SK-N-SH (cell line): ENCODE data around the gene SETD3. TPM values are rescaled to one million over a fixed set of nuclear protein-coding genes. Genes with fewer than 3 reads are reported as not detected.

Source experiments
- CTCF ChIA-PET: fragments of 300-600, 350-600 bp; formaldehyde crosslinking; extraction: SDS; loops from one replicate; lab custom pipeline; 2021; lab: Yijun Ruan, JAX
- POLR2A ChIA-PET: fragments of 350-600 bp; sonication (Branson Sonifier 250); formaldehyde crosslinking; extraction: SDS; loops from one replicate; lab custom pipeline; 2020; ENCODE audit warnings: antibody characterized with exemption, inconsistent platforms; lab: Yijun Ruan, JAX
- DNase-seq: peaks from one replicate; pipeline ENCODE4 v3.0.0; 2012
- H2AFZ ChIP-seq: fragments of 200-600 bp; sonication (generic); 2 replicates; pipeline ENCODE4 v1.8.1; 2016; ENCODE audit warnings: antibody characterized with exemption, mild to moderate bottlenecking, low read depth
- H3F3A ChIP-seq: fragments of 200-600 bp; sonication (generic); replicated peaks from 2 replicates; pipeline ENCODE3; 2016; ENCODE audit warnings: antibody characterized with exemption, mild to moderate bottlenecking; ENCODE audit not compliant: insufficient read depth
- H3K27ac ChIP-seq, 2 experiments: fragments of 200-500 bp in 1 of 2; fragments of 200-600 bp in 1 of 2; sonication (Bioruptor generic) in 1 of 2; sonication (generic), shearing (Covaris generic) in 1 of 2; 2 replicates each; pipeline versions ENCODE4 v1.5.1 to v1.6.1; 2014 to 2016; ENCODE audit warnings: low read depth in 2 of 2, inconsistent platforms in 1 of 2, low read length in 1 of 2, mild to moderate bottlenecking in 1 of 2, mixed read lengths in 1 of 2
- H3K27me3 ChIP-seq: fragments of 200-600 bp; sonication (generic), shearing (Covaris generic); 2 replicates; pipeline ENCODE4 v1.6.1; 2016; ENCODE audit warnings: mixed run types; ENCODE audit not compliant: insufficient read depth
- H3K36me3 ChIP-seq, 2 experiments: fragments of 200-500 bp in 1 of 2; fragments of 200-600 bp in 1 of 2; sonication (Bioruptor generic) in 1 of 2; sonication (generic) in 1 of 2; replicated peaks in 1 of 2; 2 replicates each; pipeline versions ENCODE3 to v1.5.1; 2014 to 2016; ENCODE audit warnings: low read length in 1 of 2, mild to moderate bottlenecking in 1 of 2; ENCODE audit not compliant: insufficient read depth in 2 of 2, control insufficient read depth in 1 of 2
- H3K4me1 ChIP-seq, 2 experiments: fragments of 200-500 bp in 1 of 2; fragments of 200-600 bp in 1 of 2; sonication (Bioruptor generic) in 1 of 2; sonication (generic), shearing (Covaris generic) in 1 of 2; 2 replicates each; pipeline versions ENCODE4 v1.5.1 to v1.6.1; 2014 to 2016; ENCODE audit warnings: low read depth in 1 of 2, low read length in 1 of 2, mixed run types in 1 of 2; ENCODE audit not compliant: insufficient read depth in 2 of 2, control insufficient read depth in 1 of 2
- H3K4me2 ChIP-seq: fragments of 200-600 bp; sonication (generic), shearing (Covaris generic); 2 replicates; pipeline ENCODE4 v1.6.1; 2017; ENCODE audit warnings: mixed run types
- H3K4me3 ChIP-seq, 2 experiments: fragments of 200-500 bp in 1 of 2; fragments of 200-600 bp in 1 of 2; sonication (Bioruptor generic) in 1 of 2; sonication (generic), shearing (Covaris generic) in 1 of 2; 2 replicates each; pipeline versions ENCODE4 v1.5.1 to v1.8.1; 2014 to 2016; ENCODE audit warnings: low read depth in 2 of 2, inconsistent platforms in 1 of 2, low read length in 1 of 2, mild to moderate bottlenecking in 1 of 2, mixed read lengths in 1 of 2, moderate library complexity in 1 of 2
- H3K79me2 ChIP-seq: fragments of 200-600 bp; sonication (generic); 2 replicates; pipeline ENCODE4 v1.8.1; 2017; ENCODE audit warnings: mild to moderate bottlenecking; ENCODE audit not compliant: insufficient read depth
- H3K9ac ChIP-seq: fragments of 200-600 bp; sonication (generic); 2 replicates; pipeline ENCODE4 v1.6.1; 2017; ENCODE audit warnings: mixed run types
- H3K9me2 ChIP-seq: fragments of 200-600 bp; sonication (generic); 2 replicates; pipeline ENCODE4 v1.6.1; 2017; ENCODE audit warnings: mixed run types
- H3K9me3 ChIP-seq: fragments of 200-600 bp; sonication (generic); 2 replicates; pipeline ENCODE4 v1.6.1; 2017; ENCODE audit warnings: mixed run types, mild to moderate bottlenecking, moderate library complexity
- H4K20me1 ChIP-seq: fragments of 200-600 bp; sonication (generic); 2 replicates; pipeline ENCODE4 v1.6.1; 2017; ENCODE audit warnings: mild to moderate bottlenecking, mixed run types; ENCODE audit not compliant: insufficient read depth
- EZH2phosphoT487 ChIP-seq: fragments of 200-600 bp; sonication (generic); IDR thresholded peaks from 2 replicates; pipeline ENCODE4 v1.6.1; 2017; ENCODE audit warnings: low read depth, mixed run types, mild to moderate bottlenecking, antibody characterized with exemption, moderate library complexity, borderline replicate concordance
- FOSL2 ChIP-seq: IDR thresholded peaks from 2 replicates; pipeline ENCODE4 v1.4.0; 2012; ENCODE audit warnings: low read depth, mild to moderate bottlenecking, moderate library complexity, borderline replicate concordance
- IRF3 ChIP-seq: fragments of 150-350 bp; IDR thresholded peaks from 2 replicates; pipeline ENCODE4 v1.6.1; 2016; ENCODE audit warnings: mild to moderate bottlenecking, low read depth, low read length
- JUND ChIP-seq: IDR thresholded peaks from 2 replicates; pipeline ENCODE4 v1.4.0; 2012
- MXI1 ChIP-seq: IDR thresholded peaks from 2 replicates; pipeline ENCODE4 v1.6.1; 2012; ENCODE audit warnings: mild to moderate bottlenecking, low read depth, low read length, improper control_type of control experiment
- POLR2AphosphoS5 ChIP-seq: IDR thresholded peaks from 2 replicates; pipeline ENCODE4 v1.6.1; 2012; ENCODE audit warnings: low read depth, low read length
- RAD21 ChIP-seq: IDR thresholded peaks from 2 replicates; pipeline ENCODE4 v1.6.1; 2012; ENCODE audit warnings: mild to moderate bottlenecking, low read length
- REST ChIP-seq: IDR thresholded peaks from 2 replicates; pipeline ENCODE4 v1.6.1; 2012; ENCODE audit warnings: mild to moderate bottlenecking, low read depth, low read length, moderate library complexity
- TAF1 ChIP-seq: IDR thresholded peaks from 2 replicates; pipeline ENCODE4 v1.6.1; 2012; ENCODE audit warnings: low read depth, mild to moderate bottlenecking, low read length, moderate library complexity, borderline replicate concordance
- TEAD4 ChIP-seq: IDR thresholded peaks from 2 replicates; pipeline ENCODE4 v1.4.0; 2012; ENCODE audit warnings: mild to moderate bottlenecking, borderline replicate concordance; ENCODE audit not compliant: insufficient read depth
- YY1 ChIP-seq: IDR thresholded peaks from 2 replicates; pipeline ENCODE4 v1.4.0; 2012; ENCODE audit warnings: low read depth, mild to moderate bottlenecking
- WGBS: methylation state at CpG from one replicate; pipeline ENCODE4 v1.1.6; 2017; ENCODE audit warnings: low lambda C conversion rate; 5-methylcytosine and 5-hydroxymethylcytosine counted together
- polyA plus RNA-seq, 3 experiments: library from polyadenylated mRNA; depleted of rRNA; stranded (reverse); fragments of >200 nt; gene quantifications; 2 replicates each; pipeline ENCODE4 v1.2.3, GENCODE V29; 2012
- TF ChIP-seq, protein P1 (sequence below): fragments of 150-350 bp; IDR thresholded peaks from 2 replicates; pipeline ENCODE4 v1.6.1; 2017; ENCODE audit warnings: antibody characterized with exemption, low read length, low read depth, borderline replicate concordance

Gene SETD3
- polyA plus RNA-seq, 1 of the 3 experiments (the other 2 are of a cell fraction): 19.1 TPM

DNA sequence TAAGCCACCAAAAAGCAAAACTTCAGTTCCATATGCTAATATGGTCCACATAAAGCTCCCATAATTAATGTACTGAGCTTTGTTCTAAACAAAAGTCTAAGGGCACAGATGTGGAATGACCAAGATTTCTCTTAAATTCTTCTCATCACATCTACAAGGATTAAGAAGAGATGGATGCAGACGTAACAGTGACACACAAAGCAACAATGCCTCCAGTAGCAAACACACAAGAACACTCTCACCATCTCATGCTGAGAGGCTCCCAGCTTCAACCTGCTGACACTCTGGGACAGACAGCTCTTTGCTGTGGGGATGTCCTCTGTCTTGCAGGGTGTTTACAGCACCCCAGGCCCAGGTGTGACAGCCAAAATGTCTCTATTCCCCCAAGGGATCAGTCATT lies 48.2 kb downstream of the SETD3 start (continued):
- TF ChIP-seq REST: no peak
- no peak for TF ChIP-seq YY1
- TF ChIP-seq TEAD4: no peak
- TF ChIP-seq IRF3: no peak
- TF ChIP-seq RAD21: no peak
- no peak for TF ChIP-seq JUND
- no peak for TF ChIP-seq POLR2AphosphoS5
- TF ChIP-seq FOSL2: no peak
- TF ChIP-seq MXI1: no peak
- TF ChIP-seq TAF1: no peak

- peaks cover 10 to 19% of the 10 kb centered on the region in 2 experiments for H3K36me3 ChIP-seq
- H3K9me2 ChIP-seq: no peaks in the 10 kb centered on the region
- 84% methylated on average over 3 of the region's 3 CpGs for WGBS
- H3K4me2 ChIP-seq: no peak overlapping the region
- no peak for DNase-seq
- H3K9ac ChIP-seq: no peak overlapping the region
- no peak overlapping the region for H3K27ac ChIP-seq
- H3K4me3 ChIP-seq: no peak overlapping the region
- H3K27me3 ChIP-seq: no peaks in the 10 kb centered on the region
- H2AFZ ChIP-seq: no peak overlapping the region
- ChIA-PET CTCF (interaction anchor here (2.3 kb wide), 1 partner anchor 16 kb away, joined by 9 read pairs; no protein-coding TSS in a partner anchor), POLR2A (no interaction called here)
- H3K79me2 ChIP-seq: peaks cover 4% of the 10 kb centered on the region; the same call in 1 of the 2 replicates
- H3K9me3 ChIP-seq: peaks cover 4% of the 10 kb centered on the region; the same call in 1 of the 2 replicates
- peaks cover 4% of the 10 kb centered on the region for H3F3A ChIP-seq
- TF ChIP-seq, protein P1, sequence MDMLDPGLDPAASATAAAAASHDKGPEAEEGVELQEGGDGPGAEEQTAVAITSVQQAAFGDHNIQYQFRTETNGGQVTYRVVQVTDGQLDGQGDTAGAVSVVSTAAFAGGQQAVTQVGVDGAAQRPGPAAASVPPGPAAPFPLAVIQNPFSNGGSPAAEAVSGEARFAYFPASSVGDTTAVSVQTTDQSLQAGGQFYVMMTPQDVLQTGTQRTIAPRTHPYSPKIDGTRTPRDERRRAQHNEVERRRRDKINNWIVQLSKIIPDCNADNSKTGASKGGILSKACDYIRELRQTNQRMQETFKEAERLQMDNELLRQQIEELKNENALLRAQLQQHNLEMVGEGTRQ: no peak
- TF ChIP-seq EZH2phosphoT487: no peak
- H3K4me1 ChIP-seq: no peaks in the 10 kb centered on the region; a peak in 1 of 4 replicates
- H4K20me1 ChIP-seq: no peaks in the 10 kb centered on the region
Observed at GRCh38 chr14:99431986-99432385, 48.7 kb downstream of the SETD3 start.
